Large intestine (tissue), 3 donors: ENCODE results near the gene GMIP. TPM values are rescaled to one million over a fixed set of nuclear protein-coding genes. Genes with fewer than 3 reads are reported as not detected.
"Not testable (repeated sequence)": the region's sequence is repeated elsewhere in the genome, so short reads cannot be mapped to it uniquely, and the experiment has no call there.

Source experiments
- DNase-seq, 2 donors: peaks; one replicate each; pipeline versions ENCODE4 v3.0.0 to v3.0.0-alpha.2; 2013
- H3K27ac ChIP-seq: one replicate; pipeline ENCODE4 v1.5.1; 2013; ENCODE audit warnings: low read length
- H3K27me3 ChIP-seq: 2 replicates; pipeline ENCODE4 v1.6.1; 2013; ENCODE audit warnings: low read length; ENCODE audit not compliant: control insufficient read depth, insufficient read depth
- H3K36me3 ChIP-seq: 2 replicates; pipeline ENCODE4 v1.6.1; 2013; ENCODE audit warnings: low read length; ENCODE audit not compliant: control insufficient read depth, insufficient read depth
- H3K4me1 ChIP-seq: one replicate; pipeline ENCODE4 v1.6.1; 2013; ENCODE audit warnings: low read length; ENCODE audit not compliant: control insufficient read depth, insufficient read depth
- H3K4me3 ChIP-seq: one replicate; pipeline ENCODE4 v1.5.1; 2013; ENCODE audit warnings: low read length
- H3K9me3 ChIP-seq: one replicate; pipeline ENCODE4 v1.6.1; 2013; ENCODE audit warnings: mild to moderate bottlenecking, low read depth, low read length, moderate library complexity; ENCODE audit not compliant: control insufficient read depth
- WGBS: methylation state at CpG from one replicate; pipeline ENCODE4 v1.1.5; 2013; ENCODE audit warnings: low lambda C conversion rate; ENCODE audit not compliant: insufficient coverage; 5-methylcytosine and 5-hydroxymethylcytosine counted together
- polyA plus RNA-seq: library from polyadenylated mRNA; unstranded; fragments of 120-200 nt; gene quantifications from one replicate; pipeline ENCODE4 v1.2.1, GENCODE V29; 2013

Gene GMIP
- polyA plus RNA-seq, 1 donor = 7.7 TPM

- H3K4me1 ChIP-seq = peaks cover 3% of the 10 kb centered on the region
- H3K36me3 ChIP-seq = no peaks in the 10 kb centered on the region
- DNase-seq = no peak
- no CpG with 5 or more reads among the region's 3 CpGs for WGBS
- H3K4me3 ChIP-seq = no peak overlapping the region
- H3K9me3 ChIP-seq = no peaks in the 10 kb centered on the region
- no peak overlapping the region for H3K27ac ChIP-seq
- H3K27me3 ChIP-seq = no peaks in the 10 kb centered on the region
These were observed 40.6 kb downstream of the GMIP start for GRCh38 chr19:19602713-19603324.

- 71% methylated on average over 2 of the region's 9 CpGs for WGBS
- Histone ChIP-seq H3K9me3 (no peaks in the 10 kb centered on the region), H3K36me3 (no peaks in the 10 kb centered on the region), H3K4me1 (peaks cover 3% of the 10 kb centered on the region), H3K27ac (no peak overlapping the region), H3K4me3 (no peak overlapping the region), H3K27me3 (no peaks in the 10 kb centered on the region)
- DNase-seq = no peak
These were observed 41.2 kb downstream of the GMIP start for GRCh38 chr19:19602136-19602712.

DNA sequence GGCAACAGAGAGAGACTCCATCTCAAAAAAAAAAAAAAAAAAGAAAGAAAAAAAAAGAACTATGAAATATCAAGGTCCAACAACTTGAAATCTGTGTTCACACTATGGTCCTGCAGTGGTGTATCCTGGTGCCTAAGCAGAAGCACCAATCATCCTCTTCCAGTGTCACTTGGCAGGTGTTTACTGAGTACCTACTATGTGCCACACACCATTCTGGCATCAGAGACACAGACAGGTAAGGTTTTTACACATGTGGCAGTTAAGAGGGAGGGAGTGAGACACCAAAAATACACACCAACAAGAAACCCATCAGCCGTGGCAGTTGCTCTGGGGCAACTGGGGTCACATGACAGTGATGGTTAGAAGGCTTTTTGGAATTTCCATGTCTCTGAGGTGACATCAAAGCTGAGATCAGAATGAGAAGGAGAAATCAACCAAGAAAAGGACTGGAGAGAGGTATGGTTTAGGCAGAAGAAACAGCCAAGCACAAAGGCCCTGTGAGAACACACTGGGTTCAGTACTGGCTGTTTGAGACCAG is 42.6 kb downstream of the GMIP start:
- H3K27me3 ChIP-seq = no peaks in the 10 kb centered on the region
- no peaks in the 10 kb centered on the region for H3K4me1 ChIP-seq
- no CpG with 5 or more reads among the region's 1 CpG for WGBS
- H3K36me3 ChIP-seq = no peaks in the 10 kb centered on the region
- H3K9me3 ChIP-seq = no peaks in the 10 kb centered on the region
- no peak for DNase-seq
- H3K27ac ChIP-seq = no peak overlapping the region
- H3K4me3 ChIP-seq = no peak overlapping the region

DNA sequence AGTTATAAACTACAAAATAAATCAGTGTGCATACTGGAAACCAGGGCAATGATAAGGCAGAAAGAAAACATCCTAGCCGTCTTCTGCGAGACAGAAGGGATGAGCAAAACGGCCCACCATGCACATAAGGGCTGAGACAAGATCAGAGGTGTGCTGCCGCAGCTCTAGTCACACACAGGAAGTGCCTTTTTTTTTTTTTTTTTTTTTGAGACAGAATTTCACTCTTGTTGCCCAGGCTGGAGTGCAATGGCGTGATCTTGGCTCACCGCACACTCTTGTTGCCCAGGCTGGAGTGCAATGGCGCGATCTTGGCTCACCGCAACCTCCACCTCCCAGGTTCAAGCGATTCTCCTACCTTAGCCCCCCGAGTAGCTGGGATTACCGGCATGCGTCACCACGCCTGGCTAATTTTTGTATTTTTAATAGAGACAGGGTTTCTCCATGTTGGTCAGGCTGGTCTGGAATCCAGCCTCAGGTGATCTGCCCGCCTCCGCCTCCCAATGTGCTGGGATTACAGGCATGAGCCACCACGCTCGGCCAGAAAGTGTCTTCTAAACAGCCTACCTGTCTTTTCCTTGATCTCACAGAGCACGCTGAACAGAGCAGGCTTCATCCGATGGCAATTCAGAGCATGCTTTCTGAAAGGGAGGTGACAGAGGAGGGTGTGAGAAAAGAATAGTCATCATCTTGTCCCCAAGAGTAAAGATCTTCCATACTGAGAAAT is 44.6 kb downstream of the GMIP start:
- WGBS = no CpG with 5 or more reads among the region's 20 CpGs
- not testable (repeated sequence) for DNase-seq, H3K36me3 ChIP-seq, H3K4me1 ChIP-seq, H3K4me3 ChIP-seq, H3K9me3 ChIP-seq, H3K27ac ChIP-seq, H3K27me3 ChIP-seq

DNA sequence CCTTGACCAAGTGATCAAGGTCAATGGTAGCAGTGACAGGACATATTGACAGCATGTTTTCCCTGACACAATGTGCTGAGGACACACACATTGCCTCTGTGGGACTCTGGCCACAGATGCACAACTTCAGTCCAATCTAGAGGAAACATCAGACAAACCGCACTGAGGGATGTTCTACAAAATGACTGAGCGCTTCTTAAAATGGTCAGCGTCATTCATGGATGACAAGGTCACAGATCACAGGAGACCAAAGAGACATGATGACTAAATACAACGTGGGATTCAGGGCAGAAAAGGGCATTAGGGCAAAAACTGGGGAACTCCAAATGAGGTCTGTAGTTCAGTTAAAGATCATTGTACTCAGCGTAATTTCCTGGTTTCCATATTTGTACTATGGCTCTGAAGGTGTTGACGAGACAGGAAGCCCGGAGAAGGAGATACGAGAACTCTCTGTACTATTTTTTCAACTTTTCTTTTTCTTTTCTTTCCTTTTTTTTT is 45.6 kb downstream of the GMIP start:
- Histone ChIP-seq H3K4me3 (no peak overlapping the region), H3K27me3 (no peaks in the 10 kb centered on the region), H3K36me3 (no peaks in the 10 kb centered on the region), H3K27ac (no peak overlapping the region), H3K9me3 (no peaks in the 10 kb centered on the region), H3K4me1 (no peaks in the 10 kb centered on the region)
- 46% methylated on average over 2 of the region's 8 CpGs for WGBS
- no peak for DNase-seq

DNA sequence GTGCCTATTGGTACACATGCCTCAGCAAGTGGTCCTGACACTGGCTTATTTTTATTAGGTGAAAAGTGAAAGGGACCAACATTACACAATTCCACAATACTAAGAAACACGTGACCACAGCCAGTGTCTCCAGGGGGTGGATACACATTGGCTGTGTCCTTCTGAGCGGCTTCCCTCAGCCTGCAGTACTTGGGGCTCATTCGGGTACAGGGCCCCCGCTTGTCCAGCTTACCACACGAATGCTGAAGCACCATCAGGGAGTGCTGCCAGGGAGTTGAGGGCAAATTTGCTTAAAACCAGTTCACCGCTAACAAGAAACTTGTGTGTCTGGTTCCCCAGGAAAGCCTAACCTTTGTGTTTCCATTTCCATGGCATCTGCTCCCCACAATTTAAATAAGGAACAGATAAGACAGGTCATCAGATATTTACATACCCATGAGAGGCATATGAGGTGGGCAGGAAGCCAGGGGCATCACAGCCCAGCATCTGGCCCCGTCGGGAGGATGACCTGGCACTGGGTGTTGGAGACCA is 48.2 kb downstream of the GMIP start:
- Histone ChIP-seq H3K9me3 (no peaks in the 10 kb centered on the region), H3K27ac (no peak overlapping the region), H3K4me1 (peaks cover 3% of the 10 kb centered on the region), H3K4me3 (no peak overlapping the region), H3K36me3 (no peaks in the 10 kb centered on the region), H3K27me3 (no peaks in the 10 kb centered on the region)
- peak in 1 of 2 donors; percentile 33 for DNase-seq
- WGBS = no CpG with 5 or more reads among the region's 8 CpGs

- no CpG with 5 or more reads among the region's 4 CpGs for WGBS
- DNase-seq = no peak
- Histone ChIP-seq H3K4me1 (peaks cover 3% of the 10 kb centered on the region), H3K9me3 (no peaks in the 10 kb centered on the region), H3K27ac (no peak overlapping the region), H3K36me3 (no peaks in the 10 kb centered on the region), H3K27me3 (no peaks in the 10 kb centered on the region), H3K4me3 (no peak overlapping the region)
These were observed 49.1 kb downstream of the GMIP start for GRCh38 chr19:19594381-19594780.

GRCh38 chr19:19592690-19593089 is 50.8 kb downstream of the GMIP start:
- H3K27ac ChIP-seq = no peak overlapping the region
- no peak overlapping the region for H3K4me3 ChIP-seq
- no CpG with 5 or more reads among the region's 10 CpGs for WGBS
- H3K27me3 ChIP-seq = no peaks in the 10 kb centered on the region
- DNase-seq = no peak
- no peaks in the 10 kb centered on the region for H3K9me3 ChIP-seq
- H3K36me3 ChIP-seq = no peaks in the 10 kb centered on the region
- peaks cover 3% of the 10 kb centered on the region for H3K4me1 ChIP-seq

- peak overlapping the region; percentile 33 for H3K27ac ChIP-seq
- H3K36me3 ChIP-seq = no peaks in the 10 kb centered on the region
- no CpG with 5 or more reads among the region's 13 CpGs for WGBS
- no peak overlapping the region for H3K4me3 ChIP-seq
- H3K9me3 ChIP-seq = no peaks in the 10 kb centered on the region
- peaks cover 3% of the 10 kb centered on the region for H3K4me1 ChIP-seq
- peak; percentile 63 to 64 for DNase-seq
- no peaks in the 10 kb centered on the region for H3K27me3 ChIP-seq
These were observed 52.2 kb downstream of the GMIP start for GRCh38 chr19:19591133-19591825.

GRCh38 chr19:19588546-19588945 is 54.9 kb downstream of the GMIP start:
- H3K9me3 ChIP-seq = no peaks in the 10 kb centered on the region
- no peak overlapping the region for H3K4me3 ChIP-seq
- peaks cover 3% of the 10 kb centered on the region for H3K4me1 ChIP-seq
- H3K27ac ChIP-seq = no peak overlapping the region
- H3K27me3 ChIP-seq = no peaks in the 10 kb centered on the region
- H3K36me3 ChIP-seq = no peaks in the 10 kb centered on the region
- no CpG with 5 or more reads among the region's 2 CpGs for WGBS
- no peak for DNase-seq
